GM19467 (cell line): ENCODE results near the gene ABCB11.
"Not testable (repeated sequence)": the region's sequence is repeated elsewhere in the genome, so short reads cannot be mapped to it uniquely, and the experiment has no call there.

ENCODE experiments used
- ATAC-seq: cut with Tn5 transposase; IDR thresholded peaks from one replicate; pipeline ENCODE4 v1.9.1; 2021; ENCODE audit warnings: mild to moderate bottlenecking, moderate library complexity; ENCODE audit not compliant: unreplicated experiment

Gene ABCB11

DNA sequence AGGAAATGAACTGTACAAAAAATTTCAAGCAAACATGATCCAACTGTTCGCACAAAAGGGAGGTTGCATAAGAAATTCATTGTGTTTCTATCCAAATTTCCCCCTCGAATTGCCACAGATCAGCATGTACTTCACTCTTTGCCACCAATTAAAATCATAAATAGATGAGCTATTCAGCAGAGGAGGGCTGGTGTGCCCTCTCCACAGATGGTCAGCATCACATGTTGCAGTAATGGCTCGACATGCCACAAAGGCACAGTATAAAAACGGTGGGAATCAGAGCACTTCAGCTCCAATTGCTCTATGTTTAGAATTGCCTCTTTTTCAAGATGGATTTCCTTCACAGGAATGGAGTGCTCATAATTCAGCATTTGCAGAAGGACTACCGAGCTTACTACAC, 130.1 kb downstream of the ABCB11 start, which contains the start of gene G6PC2:
Gene G6PC2, plus strand, starts transcription at position 289 of the 400 bp plus-strand sequence. Its CDS starts 41 bp downstream, at position 330.
- ATAC-seq = no peak

GRCh38 chr2:168897449-168897848, 133.7 kb downstream of the ABCB11 start:
- ATAC-seq = no peak

DNA sequence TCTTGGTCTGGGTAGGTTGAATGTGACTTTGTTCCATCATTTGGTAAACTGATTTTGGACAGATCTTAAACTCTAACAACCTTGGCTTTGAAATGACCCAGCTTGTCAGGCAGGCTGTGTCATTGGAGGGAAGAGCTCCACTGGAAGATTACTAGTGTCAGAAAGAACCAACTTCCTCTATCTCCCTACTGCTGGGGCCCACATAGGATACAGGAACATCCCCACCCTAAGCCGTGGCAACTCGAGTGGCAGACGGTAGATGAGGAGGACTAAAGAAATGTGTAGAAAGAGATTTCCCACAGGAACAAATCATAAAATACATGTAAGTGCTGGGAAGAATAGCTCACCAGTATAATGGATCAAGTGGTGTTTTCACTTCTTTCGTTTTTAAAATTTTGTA, 134.3 kb downstream of the ABCB11 start:
- ATAC-seq = no peak

DNA sequence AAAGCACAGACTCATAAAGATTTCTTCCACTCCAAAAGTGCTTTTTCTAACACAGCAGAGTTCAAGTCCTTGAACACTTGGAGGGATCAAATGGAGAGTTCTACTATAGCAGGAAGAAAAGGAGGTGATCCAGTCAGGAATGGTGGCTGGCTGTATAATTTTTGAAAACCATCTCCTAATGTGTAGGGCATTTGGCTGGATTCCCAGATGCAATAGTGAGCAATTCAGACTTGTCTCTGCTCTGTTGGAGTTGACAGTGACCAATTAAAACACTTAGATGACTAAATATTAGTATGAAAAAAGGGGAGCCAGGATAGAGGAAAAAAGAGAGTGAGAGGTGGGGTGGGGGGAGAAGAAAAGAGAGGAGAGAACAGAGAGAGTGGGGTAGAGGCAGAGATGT, 135.4 kb downstream of the ABCB11 start:
- no peak for ATAC-seq

- no peak for ATAC-seq
These were observed 136.4 kb downstream of the ABCB11 start for GRCh38 chr2:168894720-168895119.

DNA sequence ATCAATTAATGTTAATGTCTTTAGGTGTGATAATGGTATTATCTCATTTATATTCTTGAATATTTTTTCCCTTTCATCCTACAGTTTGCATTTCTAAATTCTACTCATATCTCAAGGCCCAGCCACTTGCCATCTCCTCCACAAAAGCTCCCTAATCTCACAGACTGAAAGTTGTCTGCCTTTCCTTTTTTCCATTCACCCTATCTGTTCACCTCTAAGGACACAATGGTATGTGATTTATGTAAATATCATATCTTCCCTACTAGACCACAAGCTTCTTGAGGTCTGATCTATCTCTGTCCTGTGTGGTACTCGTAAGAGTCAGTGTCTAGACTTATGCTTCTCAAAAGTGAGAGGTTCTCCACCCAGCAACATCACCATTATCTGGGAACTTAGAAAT, 137.0 kb downstream of the ABCB11 start:
- ATAC-seq = no peak

DNA sequence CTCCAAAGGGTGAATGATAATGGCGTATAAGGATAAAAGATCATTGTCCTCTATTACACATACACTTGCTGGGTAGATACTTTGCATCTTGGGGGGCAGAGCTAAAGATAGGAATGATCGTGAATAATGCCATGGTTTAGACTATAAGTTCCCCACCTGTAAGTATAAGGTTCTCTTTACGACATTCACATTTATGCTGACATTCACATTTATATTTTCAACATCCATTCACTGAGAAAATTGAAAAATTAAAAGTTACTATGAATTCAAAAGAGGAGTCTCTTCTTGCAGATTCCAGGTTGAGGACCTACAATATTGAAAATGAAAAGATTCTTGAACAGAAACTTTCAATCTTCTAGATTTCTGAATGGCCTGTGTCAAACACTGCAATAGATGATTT, 138.8 kb downstream of the ABCB11 start:
- no peak for ATAC-seq

- peak; percentile 100 for ATAC-seq
These were observed 140.9 kb downstream of the ABCB11 start, which contains the start of gene SPC25 for GRCh38 chr2:168890006-168890782. SPC25 (minus strand) TSS chr2:168890430; CDS start chr2:168889519, 911 bp downstream.

DNA sequence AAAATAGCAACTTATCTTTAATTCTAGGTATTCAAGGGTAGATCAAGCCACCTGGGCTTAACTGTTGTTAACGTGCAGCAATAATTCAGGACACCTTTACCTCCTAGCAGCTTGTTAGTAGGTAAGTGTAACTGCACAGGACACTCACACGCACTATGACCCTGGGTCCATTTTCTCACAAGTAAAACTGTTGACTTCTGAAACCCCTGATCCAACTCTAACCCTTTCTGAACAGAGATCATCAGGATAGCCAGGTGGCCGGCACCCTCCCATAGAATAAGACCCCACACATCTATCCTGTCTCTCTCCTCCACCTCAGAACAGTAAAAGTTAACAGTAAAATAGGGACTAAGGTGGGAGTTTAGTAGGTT, 141.5 kb downstream of the ABCB11 start:
- peak; percentile 1 for ATAC-seq

- no peak for ATAC-seq
These were observed 146.1 kb downstream of the ABCB11 start for GRCh38 chr2:168884975-168885374.

DNA sequence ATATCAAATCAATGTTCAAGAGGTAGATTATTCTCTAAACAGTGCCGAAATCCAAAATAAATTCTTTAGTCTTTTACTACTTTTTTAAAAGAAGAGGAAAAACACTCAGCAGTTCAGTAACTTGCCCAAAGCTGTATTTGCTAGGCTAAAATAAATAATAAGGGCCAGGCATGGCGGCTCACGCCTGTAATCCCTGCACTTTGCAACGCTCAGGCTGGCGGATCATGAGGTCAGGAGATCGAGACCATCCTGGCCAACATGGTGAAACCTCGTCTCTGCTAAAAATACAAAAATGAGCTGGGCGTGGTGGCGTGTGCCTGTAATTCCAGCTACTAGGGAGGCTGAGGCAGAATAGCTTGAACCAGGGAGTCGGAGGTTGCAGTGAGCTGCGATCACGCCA, 149.0 kb downstream of the ABCB11 start:
- ATAC-seq = not testable (repeated sequence)

GRCh38 chr2:168874368-168875054, 156.6 kb downstream of the ABCB11 start:
- ATAC-seq = no peak

DNA sequence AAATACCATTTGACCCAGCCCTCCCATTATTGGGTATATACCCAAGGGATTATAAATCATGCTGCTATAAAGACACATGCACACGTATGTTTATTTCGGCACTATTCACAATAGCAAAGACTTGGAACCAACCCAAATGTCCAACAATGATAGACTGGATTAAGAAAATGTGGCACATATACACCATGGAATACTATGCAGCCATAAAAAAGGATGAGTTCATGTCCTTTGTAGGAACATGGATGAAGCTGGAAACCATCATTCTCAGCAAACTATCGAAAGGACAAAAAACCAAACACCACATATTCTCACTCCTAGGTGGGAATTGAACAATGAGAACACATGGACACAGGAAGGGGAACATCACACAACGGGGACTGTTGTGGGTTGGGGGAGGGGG, 160.3 kb downstream of the ABCB11 start:
- ATAC-seq = not testable (repeated sequence)
